K562 (cell line): ENCODE measurements around the gene FGF5. TPM values are rescaled to one million over a fixed set of nuclear protein-coding genes. Genes with fewer than 3 reads are reported as not detected.

ENCODE experiments used
- ATAC-seq: fragments of 200-7000 bp; cut with Tn5 transposase; 3 replicates; pipeline ENCODE4 v1.9.1; 2020; ENCODE audit warnings: moderate library complexity
- BruUV-seq: library from RNA; stranded (reverse); fragments of 400-500 nt; replicated peaks from 2 replicates; lab custom pipeline; 2021; lab: Mats Ljungman, UMichigan
- CTCF ChIA-PET: fragments of 300-600 bp; formaldehyde crosslinking; extraction: SDS; loops from one replicate; lab custom pipeline; 2021; ENCODE audit warnings: low intra/inter-chr PET ratio; lab: Yijun Ruan, JAX
- POLR2A ChIA-PET: fragments of 300-600, 350-650 bp; sonication (Branson Sonifier 250); formaldehyde crosslinking; extraction: SDS; loops from one replicate; lab custom pipeline; 2021; ENCODE audit warnings: antibody characterized with exemption, inconsistent platforms; lab: Yijun Ruan, JAX
- DNase-seq, 4 experiments: peaks; one replicate each; pipeline versions ENCODE4 v3.0.0 to v3.0.0-alpha.2; 2011 to 2018; ENCODE audit warnings: low spot score in 3 of 4, mixed read lengths in 3 of 4; ENCODE audit errors: extremely low read depth in 1 of 4
- FAIRE-seq: peaks from 2 replicates; lab custom pipeline; 2011; peaks lifted over from hg19 to GRCh38; lab: Jason Lieb, UNC
- H2AFZ ChIP-seq: 2 replicates; pipeline ENCODE4 v1.6.0; 2011; ENCODE audit warnings: low read depth, low read length, control low read depth, inconsistent platforms
- H3K27ac ChIP-seq: fragments of 200-600 bp; 3 replicates; pipeline ENCODE4 v1.8.0; 2011; ENCODE audit warnings: low read depth, mild to moderate bottlenecking, control low read depth, inconsistent platforms, low read length, moderate library complexity, mixed read lengths; ENCODE audit errors: extremely low read depth
- H3K27me3 ChIP-seq, 2 experiments: fragments of 300-600 bp in 1 of 2; 2 replicates in 1 of 2; 3 replicates in 1 of 2; pipeline versions ENCODE4 v1.6.0 to v1.8.0; 2011; ENCODE audit warnings: inconsistent platforms in 2 of 2, low read length in 2 of 2, mild to moderate bottlenecking in 1 of 2, mixed read lengths in 1 of 2, moderate library complexity in 1 of 2; ENCODE audit not compliant: control insufficient read depth in 2 of 2, insufficient read depth in 2 of 2
- H3K36me3 ChIP-seq: fragments of 300-600 bp; 3 replicates; pipeline ENCODE4 v1.8.0; 2011; ENCODE audit warnings: mild to moderate bottlenecking, low read length, inconsistent platforms; ENCODE audit not compliant: control insufficient read depth, insufficient read depth
- H3K4me1 ChIP-seq, 2 experiments: fragments of 200-600 bp in 1 of 2; replicated peaks in 1 of 2; 2 replicates in 1 of 2; 3 replicates in 1 of 2; pipeline versions ENCODE4 v1.5.1 to v1.8.0; 2011; ENCODE audit warnings: inconsistent platforms in 2 of 2, low read length in 2 of 2, mild to moderate bottlenecking in 1 of 2, mixed read lengths in 1 of 2, moderate library complexity in 1 of 2; ENCODE audit not compliant: control insufficient read depth in 2 of 2, insufficient read depth in 2 of 2
- H3K4me2 ChIP-seq: 2 replicates; pipeline ENCODE4 v1.6.1; 2011; ENCODE audit warnings: low read length, control low read depth, inconsistent platforms, mixed read lengths; ENCODE audit not compliant: insufficient read depth
- H3K4me3 ChIP-seq: fragments of 200-600 bp; sonication (generic), shearing (Covaris generic); 2 replicates; pipeline ENCODE4 v1.5.1; 2016; ENCODE audit warnings: control low read depth, inconsistent platforms
- H3K79me2 ChIP-seq: fragments of 200-600 bp; 3 replicates; pipeline ENCODE4 v1.8.0; 2011; ENCODE audit warnings: low read length, inconsistent platforms; ENCODE audit not compliant: control insufficient read depth, insufficient read depth
- H3K9ac ChIP-seq, 2 experiments: 2 replicates each; pipeline versions ENCODE4 v1.6.0 to v1.6.1; 2011; ENCODE audit warnings: low read depth in 2 of 2, low read length in 2 of 2, control low read depth in 1 of 2, inconsistent platforms in 1 of 2, mild to moderate bottlenecking in 1 of 2, mixed read lengths in 1 of 2; ENCODE audit not compliant: insufficient read depth in 1 of 2
- H3K9me1 ChIP-seq: one replicate; pipeline ENCODE4 v1.6.0; 2011; ENCODE audit warnings: inconsistent platforms, mild to moderate bottlenecking, low read length, moderate library complexity; ENCODE audit not compliant: control insufficient read depth, insufficient read depth
- H3K9me3 ChIP-seq: replicated peaks from 2 replicates; pipeline ENCODE4 v1.5.1; 2011; ENCODE audit warnings: low read depth, low read length, inconsistent platforms; ENCODE audit not compliant: control insufficient read depth, insufficient read depth
- H4K20me1 ChIP-seq: replicated peaks from 2 replicates; pipeline ENCODE4 v1.6.1; 2011; ENCODE audit warnings: low read length, inconsistent platforms, mixed read lengths; ENCODE audit not compliant: control insufficient read depth, insufficient read depth
- CBX5 ChIP-seq: IDR thresholded peaks from 2 replicates; pipeline ENCODE4 v1.6.1; 2014; ENCODE audit warnings: low read depth, borderline replicate concordance
- CHD1 ChIP-seq: fragments of 200-600 bp; sonication (generic); IDR thresholded peaks from one replicate; pipeline ENCODE4 v1.6.1; 2012; ENCODE audit warnings: mild to moderate bottlenecking, moderate library complexity, low read length, inconsistent platforms
- ETV5 ChIP-seq: sonication (generic); formaldehyde crosslinking; IDR thresholded peaks from 2 replicates; pipeline ENCODE4 v1.4.0; 2020; ENCODE audit warnings: low read depth, mild to moderate bottlenecking, missing genetic modification reagents
- HMGN3 ChIP-seq: IDR thresholded peaks from 2 replicates; pipeline ENCODE4 v1.6.1; 2011; ENCODE audit warnings: borderline replicate concordance, low read depth, mild to moderate bottlenecking, mixed read lengths, low read length; ENCODE audit not compliant: insufficient read length; ENCODE audit errors: extremely low read depth
- HNRNPL ChIP-seq: fragments of 200-400 bp; formaldehyde crosslinking; IDR thresholded peaks from 2 replicates; pipeline ENCODE4 v1.6.1; 2017; ENCODE audit warnings: low read depth, mild to moderate bottlenecking, low read length
- JUND ChIP-seq, 2 experiments: IDR thresholded peaks; 2 replicates in 1 of 2; 3 replicates in 1 of 2; pipeline ENCODE4 v1.6.1; 2011; ENCODE audit warnings: borderline replicate concordance in 2 of 2, low read depth in 2 of 2, low read length in 2 of 2, improper control_type of control experiment in 1 of 2, missing biosample characterization in 1 of 2, missing genetic modification characterization in 1 of 2, missing genetic modification reagents in 1 of 2
- KLF10 ChIP-seq: fragments of 250-450 bp; sonication (Bioruptor Pico); IDR thresholded peaks from 2 replicates; pipeline ENCODE4 v1.6.1; 2021; ENCODE audit warnings: matching md5 sums
- MECOM ChIP-seq: fragments of 250-450 bp; sonication (Bioruptor Pico); IDR thresholded peaks from 2 replicates; pipeline ENCODE4 v1.8.0; 2022; ENCODE audit warnings: inconsistent platforms
- PTBP1 ChIP-seq: fragments of 200-400 bp; formaldehyde crosslinking; IDR thresholded peaks from 2 replicates; pipeline ENCODE4 v1.6.1; 2017; ENCODE audit warnings: low read depth, low read length
- PTRF ChIP-seq: fragments of 450-650 bp; IDR thresholded peaks from 2 replicates; pipeline ENCODE4 v1.6.1; 2016; ENCODE audit warnings: mild to moderate bottlenecking, missing genetic modification characterization, missing compliant biosample characterization
- RAD51 ChIP-seq: fragments of 450-650 bp; IDR thresholded peaks from 2 replicates; pipeline ENCODE4 v1.7.1; 2016; ENCODE audit warnings: low read depth, mild to moderate bottlenecking, borderline replicate concordance
- RNF2 ChIP-seq: sonication (generic); IDR thresholded peaks from 2 replicates; pipeline ENCODE4 v1.6.1; 2016
- ZFP36 ChIP-seq: fragments of 150-350 bp; IDR thresholded peaks from 2 replicates; pipeline ENCODE4 v1.6.1; 2018; ENCODE audit warnings: low read length, low read depth; ENCODE audit not compliant: partially characterized antibody
- ZFPM2 ChIP-seq: fragments of 250-450 bp; sonication (Bioruptor Pico); IDR thresholded peaks from 2 replicates; pipeline ENCODE4 v1.5.1; 2022; ENCODE audit warnings: mild to moderate bottlenecking
- ZNF124 ChIP-seq: sonication (generic); formaldehyde crosslinking; IDR thresholded peaks from 2 replicates; pipeline ENCODE4 v1.8.1; 2022; ENCODE audit warnings: missing genetic modification reagents
- WGBS: fragments of 100-300 bp; shearing (Covaris generic); methylation state at CpG from one replicate; pipeline ENCODE4 v1.1.6; 2016; ENCODE audit warnings: low coverage, mixed read lengths; ENCODE audit not compliant: insufficient coverage; ENCODE audit errors: missing lambda C conversion rate; 5-methylcytosine and 5-hydroxymethylcytosine counted together
- in situ Hi-C: fragments of 300-500 bp; cut with MboI; formaldehyde crosslinking; loops from 4 replicates; pipeline ENCODE4 v1.15.0; 2018; ENCODE audit warnings: inconsistent platforms, mixed read lengths
- intact Hi-C: fragments of 100-400 bp; cut with micrococcal nuclease; formaldehyde crosslinking; loops from 2 replicates; pipeline ENCODE4 v1.14.2; 2022
- polyA plus RNA-seq, 8 experiments: library from polyadenylated mRNA; depleted of rRNA in 4 of 8; stranded (reverse) in 5 of 8; unstranded in 3 of 8; fragments of >200 nt; fragmentation: Nextera tagmentation in 2 of 8; fragmentation: Illumina TruSeq in 1 of 8; extraction: Ambion mirVana in 2 of 8; extraction: Trizol in 1 of 8; gene quantifications; 2 replicates each; pipeline versions ENCODE4 v1.2.1 to v1.2.3, GENCODE V29; 2011 to 2014; ENCODE audit warnings: inconsistent platforms in 1 of 8, missing spikeins in 1 of 8
- total RNA-seq, 7 experiments: library from RNA; depleted of rRNA in 6 of 7; stranded (reverse); fragments of >200 nt in 6 of 7; fragmentation: Illumina TruSeq in 2 of 7; extraction: Trizol in 2 of 7; gene quantifications; 2 replicates each; pipeline versions ENCODE4 v1.2.1 to v1.2.3, GENCODE V29; 2011 to 2021; ENCODE audit warnings: low replicate concordance in 1 of 7
- TF ChIP-seq, protein P1 (sequence below): fragments of 450-650 bp; IDR thresholded peaks from 2 replicates; pipeline ENCODE4 v1.6.1; 2016; ENCODE audit warnings: low read depth, mild to moderate bottlenecking, moderate library complexity
- TF ChIP-seq, protein P2 (sequence below), 2 experiments: fragments of 450-650 bp; IDR thresholded peaks; 2 replicates each; pipeline ENCODE4 v1.6.1; 2016
- TF ChIP-seq, protein P3 (sequence below): fragments of 450-650 bp; formaldehyde crosslinking; IDR thresholded peaks from 2 replicates; pipeline ENCODE4 v1.4.0; 2022; ENCODE audit warnings: missing genetic modification characterization
- TF ChIP-seq, protein P4 (sequence below): fragments of 250-450 bp; sonication (Bioruptor Pico); IDR thresholded peaks from 2 replicates; pipeline ENCODE4 v1.8.0; 2021; ENCODE audit warnings: mild to moderate bottlenecking, moderate library complexity

Gene FGF5
- total and polyA plus RNA-seq, 9 of the 15 experiments (the other 6 are each of a cell fraction or from before 2014, with no cell fraction given) = 0.38 to 2.7 (median 1.1) TPM

DNA sequence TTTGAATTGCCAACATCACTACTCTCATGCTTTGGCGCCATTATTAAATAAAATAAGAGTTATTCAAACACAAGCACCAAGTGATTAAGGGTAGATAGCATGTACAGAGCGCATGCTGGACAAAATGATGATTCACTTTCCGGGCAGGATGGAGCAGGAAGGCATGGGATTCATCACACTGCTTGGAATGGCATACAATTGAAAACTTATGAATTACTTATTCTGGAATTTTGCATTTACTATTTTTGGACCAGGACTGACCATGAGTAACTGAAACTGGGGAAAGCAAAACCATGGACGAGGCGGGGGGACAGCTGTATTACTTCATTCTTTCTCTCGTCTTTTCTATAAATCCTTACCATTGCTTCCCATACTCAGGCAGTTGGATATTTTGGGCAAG, 28.5 kb upstream of the FGF5 start:
- no peak overlapping the region for H3K9ac ChIP-seq
- peaks cover 4 to 16% of the 10 kb centered on the region in 2 experiments; a peak in 4 of 5 replicates for H3K4me1 ChIP-seq
- FAIRE-seq = no peak
- H3K79me2 ChIP-seq = no peaks in the 10 kb centered on the region
- H3K9me1 ChIP-seq = no peaks in the 10 kb centered on the region
- TF ChIP-seq, protein P1, sequence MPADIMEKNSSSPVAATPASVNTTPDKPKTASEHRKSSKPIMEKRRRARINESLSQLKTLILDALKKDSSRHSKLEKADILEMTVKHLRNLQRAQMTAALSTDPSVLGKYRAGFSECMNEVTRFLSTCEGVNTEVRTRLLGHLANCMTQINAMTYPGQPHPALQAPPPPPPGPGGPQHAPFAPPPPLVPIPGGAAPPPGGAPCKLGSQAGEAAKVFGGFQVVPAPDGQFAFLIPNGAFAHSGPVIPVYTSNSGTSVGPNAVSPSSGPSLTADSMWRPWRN = no peak
- TF ChIP-seq HNRNPL (no peak), KLF10 (CRISPR knock-in tag) (no peak), JUND (IDR thresholded peaks at IDR 0.05; ENCODE audit: borderline replicate concordance, low read depth, low read length) (no peak), JUND (tag; IDR thresholded peaks at IDR 0.05; ENCODE audit: borderline replicate concordance, low read depth, low read length) (no peak), ETV5 (CRISPR knock-in tag) (no peak), RNF2 (no peak), RAD51 (no peak), CBX5 (no peak), CHD1 (no peak), ZFP36 (no peak), ZNF124 (no peak), MECOM (CRISPR knock-in tag) (no peak), PTRF (tag) (no peak), ZFPM2 (no peak), HMGN3 (no peak), PTBP1 (no peak)
- TF ChIP-seq, protein P2, sequence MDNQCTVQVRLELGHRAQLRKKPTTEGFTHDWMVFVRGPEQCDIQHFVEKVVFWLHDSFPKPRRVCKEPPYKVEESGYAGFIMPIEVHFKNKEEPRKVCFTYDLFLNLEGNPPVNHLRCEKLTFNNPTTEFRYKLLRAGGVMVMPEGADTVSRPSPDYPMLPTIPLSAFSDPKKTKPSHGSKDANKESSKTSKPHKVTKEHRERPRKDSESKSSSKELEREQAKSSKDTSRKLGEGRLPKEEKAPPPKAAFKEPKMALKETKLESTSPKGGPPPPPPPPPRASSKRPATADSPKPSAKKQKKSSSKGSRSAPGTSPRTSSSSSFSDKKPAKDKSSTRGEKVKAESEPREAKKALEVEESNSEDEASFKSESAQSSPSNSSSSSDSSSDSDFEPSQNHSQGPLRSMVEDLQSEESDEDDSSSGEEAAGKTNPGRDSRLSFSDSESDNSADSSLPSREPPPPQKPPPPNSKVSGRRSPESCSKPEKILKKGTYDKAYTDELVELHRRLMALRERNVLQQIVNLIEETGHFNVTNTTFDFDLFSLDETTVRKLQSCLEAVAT (IDR thresholded peaks at IDR 0.05) = no peak
- TF ChIP-seq, protein P3, sequence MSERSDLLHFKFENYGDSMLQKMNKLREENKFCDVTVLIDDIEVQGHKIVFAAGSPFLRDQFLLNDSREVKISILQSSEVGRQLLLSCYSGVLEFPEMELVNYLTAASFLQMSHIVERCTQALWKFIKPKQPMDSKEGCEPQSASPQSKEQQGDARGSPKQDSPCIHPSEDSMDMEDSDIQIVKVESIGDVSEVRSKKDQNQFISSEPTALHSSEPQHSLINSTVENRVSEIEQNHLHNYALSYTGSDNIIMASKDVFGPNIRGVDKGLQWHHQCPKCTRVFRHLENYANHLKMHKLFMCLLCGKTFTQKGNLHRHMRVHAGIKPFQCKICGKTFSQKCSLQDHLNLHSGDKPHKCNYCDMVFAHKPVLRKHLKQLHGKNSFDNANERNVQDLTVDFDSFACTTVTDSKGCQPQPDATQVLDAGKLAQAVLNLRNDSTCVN (CRISPR knock-in tag) = no peak
- TF ChIP-seq, protein P4, sequence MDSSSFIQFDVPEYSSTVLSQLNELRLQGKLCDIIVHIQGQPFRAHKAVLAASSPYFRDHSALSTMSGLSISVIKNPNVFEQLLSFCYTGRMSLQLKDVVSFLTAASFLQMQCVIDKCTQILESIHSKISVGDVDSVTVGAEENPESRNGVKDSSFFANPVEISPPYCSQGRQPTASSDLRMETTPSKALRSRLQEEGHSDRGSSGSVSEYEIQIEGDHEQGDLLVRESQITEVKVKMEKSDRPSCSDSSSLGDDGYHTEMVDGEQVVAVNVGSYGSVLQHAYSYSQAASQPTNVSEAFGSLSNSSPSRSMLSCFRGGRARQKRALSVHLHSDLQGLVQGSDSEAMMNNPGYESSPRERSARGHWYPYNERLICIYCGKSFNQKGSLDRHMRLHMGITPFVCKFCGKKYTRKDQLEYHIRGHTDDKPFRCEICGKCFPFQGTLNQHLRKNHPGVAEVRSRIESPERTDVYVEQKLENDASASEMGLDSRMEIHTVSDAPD (CRISPR knock-in tag) = no peak
- TF ChIP-seq, all 486 proteins: peak for 0
- ATAC-seq = no peak
- Histone ChIP-seq H3K9me3 (no peaks in the 10 kb centered on the region), H3K27ac (no peak overlapping the region), H3K36me3 (no peaks in the 10 kb centered on the region), H3K27me3 (no peaks in the 10 kb centered on the region), H4K20me1 (no peaks in the 10 kb centered on the region), H3K4me2 (no peak overlapping the region), H2AFZ (no peak overlapping the region), H3K4me3 (no peak overlapping the region)
- ChIA-PET CTCF (no interaction called here), POLR2A (no interaction called here)
- intact Hi-C loops (no loop called here), in situ Hi-C loops (no loop called here)
- DNase-seq = no peak
- BruUV-seq = no TSS peak
- WGBS = 67% methylated on average over 6 of the region's 6 CpGs
